Activated CD4-positive, CD25-positive, alpha-beta regulatory T cell (primary cell): ENCODE results near the gene ZDHHC14.
"Not testable (repeated sequence)": the region's sequence is repeated elsewhere in the genome, so short reads cannot be mapped to it uniquely, and the experiment has no call there.

Source experiments
- DNase-seq, 4 experiments: peaks; one replicate each; lab custom pipeline; 2025; lab: John Stamatoyannopoulos, UW

ZDHHC14 gene

DNA sequence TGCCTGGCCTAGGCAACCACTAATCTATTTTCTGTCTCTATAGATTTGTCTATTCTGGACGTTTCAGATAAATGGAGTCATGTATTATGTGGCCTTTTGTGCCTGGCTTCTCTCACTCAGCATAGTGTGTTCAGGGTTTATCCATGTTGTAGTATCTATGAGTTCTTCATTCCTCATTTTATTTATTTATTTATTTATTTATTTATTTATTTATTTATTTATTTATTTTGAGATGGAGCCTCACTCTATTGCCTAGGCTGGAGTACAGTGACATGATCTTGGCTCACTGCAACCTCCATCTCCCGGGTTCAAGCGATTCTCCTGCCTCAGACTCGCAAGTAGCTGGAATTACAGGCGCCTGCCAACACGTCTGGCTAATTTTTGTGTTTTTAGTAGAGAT, 86.3 kb downstream of the ZDHHC14 start:
- DNase-seq, result not testable (repeated sequence)

DNA sequence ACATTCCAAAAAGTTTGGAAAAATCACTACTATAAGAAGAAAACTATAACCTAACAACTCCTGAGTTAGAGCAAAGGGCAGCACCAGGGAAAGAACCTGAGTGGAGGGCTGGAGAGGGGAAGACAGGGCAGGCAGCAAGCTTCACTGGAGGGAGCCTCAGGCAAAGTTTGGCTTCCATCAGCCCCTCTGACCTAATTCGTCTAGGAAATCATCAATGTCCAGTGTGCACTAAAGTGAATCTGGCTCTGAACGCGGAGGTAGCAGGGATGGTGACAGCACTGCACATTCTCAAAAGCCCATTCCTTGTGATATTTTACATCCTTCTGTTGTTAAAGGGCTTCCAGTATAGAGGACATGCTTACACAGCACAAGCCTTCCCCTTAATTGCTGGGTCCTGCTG, 87.1 kb downstream of the ZDHHC14 start:
- no peak for DNase-seq

DNA sequence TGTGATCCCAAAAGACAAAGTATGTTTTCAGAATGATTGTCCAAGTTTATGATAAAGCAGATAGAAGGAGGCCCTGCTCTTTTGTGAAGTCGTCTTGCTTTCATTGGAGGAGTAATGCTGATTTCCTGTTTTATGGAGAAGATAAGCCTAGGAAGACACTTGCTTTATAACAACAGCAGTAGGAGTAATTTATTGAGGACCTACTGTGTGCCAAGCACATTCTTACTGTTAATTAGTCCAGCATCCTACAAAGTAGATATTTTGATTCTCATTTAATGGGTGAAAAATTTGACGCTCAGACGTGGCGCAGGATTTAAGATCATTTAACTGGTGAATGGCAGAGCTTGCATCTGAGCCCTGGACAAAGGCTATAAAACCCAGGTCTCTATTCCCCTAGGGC, 87.6 kb downstream of the ZDHHC14 start:
- DNase-seq, result no peak

DNA sequence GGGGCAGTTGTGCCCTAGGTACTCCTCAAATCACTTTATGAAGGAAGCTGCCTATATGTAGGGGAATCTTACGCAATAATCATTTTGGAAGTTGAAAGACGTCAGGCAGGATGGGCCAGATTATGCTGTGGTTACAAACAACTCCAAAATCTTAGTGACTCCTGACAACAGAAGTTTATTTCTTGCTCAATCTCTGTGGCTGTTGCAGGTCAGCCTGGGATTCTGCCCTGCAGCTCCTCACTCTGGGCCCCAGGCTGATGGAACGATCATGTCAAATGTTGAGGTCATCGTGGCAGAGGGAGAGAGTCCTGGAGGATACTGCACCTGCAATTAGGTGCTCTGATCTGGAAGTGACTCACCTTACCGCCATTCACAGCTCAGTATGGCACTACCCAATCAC, 88.4 kb downstream of the ZDHHC14 start:
- DNase-seq, result no peak

DNA sequence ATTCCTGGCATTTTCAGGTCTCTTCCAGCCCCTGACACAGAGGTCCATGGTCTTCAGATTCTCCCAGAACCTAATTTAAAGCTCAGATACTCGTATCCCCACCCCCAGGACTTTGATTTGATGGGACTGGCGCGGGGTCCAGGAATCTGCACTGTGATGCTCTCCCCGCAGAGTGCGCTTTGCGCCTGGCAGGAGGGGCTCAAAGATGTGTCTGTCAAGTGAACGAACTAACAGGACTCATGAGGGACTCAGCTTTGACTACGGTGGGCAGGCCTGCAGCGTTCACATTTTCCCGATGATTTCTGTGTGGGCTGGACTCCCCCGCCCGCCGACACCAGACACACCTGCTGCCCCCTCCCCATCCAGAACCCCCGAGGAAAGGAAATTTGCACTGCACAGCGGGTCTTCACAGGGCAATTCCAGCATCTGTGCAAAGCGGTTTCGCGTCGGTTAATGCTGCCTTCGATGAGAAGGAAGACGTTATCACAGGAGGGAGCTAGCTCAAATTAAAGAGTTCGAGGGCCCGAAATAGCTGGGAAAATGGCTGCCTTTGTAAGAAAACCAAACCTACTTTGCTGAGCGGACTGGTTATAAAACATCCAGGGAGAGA, 90.2 kb downstream of the ZDHHC14 start:
- no peak for DNase-seq

DNA sequence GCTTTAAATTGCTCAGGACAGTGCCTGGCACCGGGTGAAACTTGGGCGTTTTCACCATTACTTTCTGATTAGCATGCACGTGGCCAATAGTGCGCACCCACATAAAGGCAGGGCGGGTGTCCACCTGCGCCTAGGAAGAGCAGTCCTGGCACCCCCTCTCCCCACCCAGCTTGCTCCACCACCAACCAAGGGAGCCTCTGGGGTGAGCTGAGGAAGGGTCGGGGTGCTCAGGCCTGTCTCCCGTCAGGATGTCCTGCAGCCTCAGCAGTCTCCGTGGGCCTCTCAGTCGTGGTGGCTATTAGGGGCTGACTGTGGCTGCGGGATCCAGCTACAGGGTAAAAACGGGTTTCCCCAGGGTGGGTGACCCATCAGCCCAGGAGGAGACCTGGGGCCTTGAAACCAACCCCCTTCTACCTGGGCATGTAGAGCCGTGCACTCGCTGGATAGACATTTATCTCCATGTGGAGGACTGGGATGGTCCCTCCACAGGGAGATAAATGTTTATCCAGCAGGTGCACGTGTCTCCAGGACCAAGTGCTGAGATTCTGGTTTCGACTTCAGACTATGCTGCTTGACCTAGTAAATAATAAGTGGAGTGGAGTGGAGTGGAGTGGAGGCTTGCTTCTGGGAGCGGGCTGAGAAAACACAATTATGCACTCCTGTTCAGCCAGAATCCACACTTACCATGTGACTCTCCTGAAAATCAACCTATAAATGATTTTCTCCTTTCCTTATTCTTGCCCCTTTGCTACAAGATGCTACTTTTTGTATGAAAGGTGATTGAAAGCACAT, 91.1 kb downstream of the ZDHHC14 start:
- DNase-seq, result no peak

DNA sequence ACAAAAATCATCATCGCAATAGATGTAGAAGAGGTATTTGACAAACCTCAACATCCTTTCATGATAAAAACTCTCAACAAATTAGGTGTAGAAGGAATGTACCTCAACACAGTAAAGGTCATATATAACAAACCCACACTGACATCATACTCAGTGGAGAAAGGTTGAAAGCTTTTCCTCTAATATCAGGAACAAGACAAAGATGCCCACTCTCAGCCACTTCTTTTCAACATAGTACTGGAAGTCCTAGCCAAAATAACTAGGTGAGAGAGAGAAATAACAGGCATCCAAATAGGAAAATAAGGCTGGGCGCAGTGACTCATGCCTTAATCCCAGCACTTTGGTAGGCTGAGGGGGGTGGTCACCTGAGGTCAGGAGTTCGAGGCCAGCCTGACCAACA, 95.8 kb downstream of the ZDHHC14 start:
- no peak for DNase-seq

DNA sequence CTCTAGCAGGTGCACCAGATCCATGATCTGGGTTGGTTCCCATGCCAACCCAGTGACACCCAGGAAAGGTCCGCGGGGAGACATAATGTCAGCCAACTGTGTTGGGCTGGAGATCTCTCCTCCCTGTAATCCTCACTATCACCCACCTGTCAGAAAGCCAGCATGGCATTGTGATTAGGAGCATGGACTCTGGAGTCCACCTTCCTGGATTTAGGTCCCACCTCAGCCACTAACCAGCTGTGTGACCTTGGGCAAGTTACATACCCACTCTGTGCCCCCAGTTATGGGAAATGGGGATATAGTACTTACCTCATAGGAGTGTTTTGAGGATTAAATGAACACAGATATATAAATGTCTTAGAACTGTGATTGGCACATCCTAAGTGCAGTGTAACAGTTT, 97.9 kb downstream of the ZDHHC14 start:
- DNase-seq, result no peak

DNA sequence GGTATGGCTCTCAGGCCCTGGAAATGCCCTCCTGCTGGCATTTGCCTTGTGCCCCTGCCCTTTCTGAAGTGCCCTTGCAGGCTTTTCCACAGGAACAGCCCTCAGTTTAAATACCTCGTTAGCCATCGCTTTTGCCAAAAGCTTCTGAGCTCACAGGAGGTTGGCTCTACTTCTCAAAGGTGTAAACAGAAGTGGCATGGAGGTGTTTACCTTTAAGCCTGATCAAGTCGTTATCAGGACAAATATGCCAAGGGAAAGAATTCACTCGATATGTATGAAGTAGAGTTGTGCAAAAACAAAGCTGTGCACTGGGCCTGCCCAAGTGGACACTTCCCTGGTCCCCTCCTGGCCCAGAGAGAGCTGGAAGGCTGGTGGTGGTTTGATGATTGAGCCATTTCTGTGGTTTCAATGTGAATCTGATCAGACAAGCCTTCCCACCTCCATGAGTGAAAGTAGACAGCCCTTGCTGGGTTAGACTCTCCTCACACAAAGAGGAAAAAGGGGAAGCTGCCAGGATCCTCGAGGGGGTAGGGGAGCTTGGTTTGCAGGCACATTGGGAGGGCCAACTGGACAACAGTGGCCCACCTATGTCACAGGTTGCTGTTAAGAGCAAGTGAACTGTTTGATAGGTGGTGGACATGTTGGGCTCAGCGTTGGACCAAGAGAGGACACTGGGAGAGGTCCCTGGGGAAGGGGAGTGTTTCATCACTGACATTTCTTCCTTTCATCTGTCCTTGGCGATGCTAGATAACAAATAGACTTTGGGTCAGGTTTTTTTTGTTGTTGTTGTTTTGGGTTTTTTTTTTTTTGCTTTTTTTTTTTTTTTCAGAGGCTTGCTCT, 98.7 kb downstream of the ZDHHC14 start:
- no peak for DNase-seq

DNA sequence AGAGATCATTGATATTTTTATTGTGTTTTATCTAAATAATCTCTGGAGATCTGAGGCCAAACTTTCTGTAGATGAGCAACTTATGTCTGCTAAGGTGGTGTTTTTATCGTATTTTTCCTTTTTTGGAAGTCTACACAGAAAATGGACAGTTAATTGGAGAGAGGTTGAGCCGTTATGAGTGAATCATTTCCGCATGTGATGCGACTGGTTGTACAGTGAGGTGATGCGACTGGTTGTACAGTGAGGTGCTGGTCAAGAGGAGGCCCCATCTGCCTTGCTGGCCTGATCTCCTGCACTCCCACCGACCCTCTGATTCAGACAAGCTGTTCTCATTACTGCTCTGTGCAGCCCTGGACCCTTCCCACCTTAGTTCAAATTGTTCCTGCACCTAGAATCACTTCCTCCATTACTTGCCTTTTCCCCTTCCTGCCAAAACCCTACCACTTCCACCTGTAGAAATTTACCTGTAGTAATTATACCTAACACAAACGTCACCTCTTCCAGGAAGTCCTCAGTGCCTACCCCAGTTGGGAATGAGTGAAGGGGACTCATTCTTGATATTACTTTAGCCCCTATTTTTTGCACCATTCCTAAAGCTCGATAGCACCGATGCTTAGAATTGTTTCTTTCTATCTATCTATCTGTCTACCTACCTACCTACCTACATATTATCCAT, 100.3 kb downstream of the ZDHHC14 start:
- DNase-seq, result no peak

DNA sequence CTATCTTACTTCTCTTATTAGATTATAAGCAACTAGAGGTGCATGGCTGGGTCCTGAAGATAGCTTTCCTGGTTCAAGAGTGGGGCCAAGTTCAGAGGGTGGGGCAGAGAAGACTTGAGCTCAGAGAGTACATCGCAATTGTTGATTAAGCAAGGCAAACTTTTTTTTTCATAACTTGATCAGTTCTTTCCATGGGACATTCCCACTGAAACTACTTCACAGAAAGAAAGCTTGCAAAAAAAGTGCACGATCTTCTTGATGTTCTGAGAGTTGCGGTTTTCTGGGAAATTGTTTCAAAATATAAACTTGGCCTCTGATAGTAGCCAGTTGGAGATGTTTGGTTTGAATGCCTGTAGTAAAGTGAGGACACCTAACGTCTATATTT, 100.9 kb downstream of the ZDHHC14 start:
- DNase-seq, result no peak

DNA sequence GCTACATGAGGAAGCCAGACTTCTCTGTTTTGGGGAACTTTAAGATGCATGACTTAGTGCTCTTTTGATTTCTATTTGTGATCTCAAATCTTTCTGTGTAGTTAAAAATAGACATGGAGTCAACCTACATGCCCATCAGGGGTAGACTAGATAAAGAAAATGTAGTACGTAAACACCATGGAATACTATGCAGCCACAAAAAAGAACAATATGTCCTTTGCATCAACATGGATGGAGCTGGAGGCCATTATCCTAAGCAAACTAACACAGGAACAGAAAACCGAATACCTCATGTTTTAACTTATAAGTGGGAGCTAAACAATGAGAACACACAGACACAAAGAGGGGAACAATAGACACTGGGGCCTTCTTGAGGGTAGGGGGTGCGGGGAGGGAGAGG, 102.8 kb downstream of the ZDHHC14 start:
- DNase-seq, result no peak

DNA sequence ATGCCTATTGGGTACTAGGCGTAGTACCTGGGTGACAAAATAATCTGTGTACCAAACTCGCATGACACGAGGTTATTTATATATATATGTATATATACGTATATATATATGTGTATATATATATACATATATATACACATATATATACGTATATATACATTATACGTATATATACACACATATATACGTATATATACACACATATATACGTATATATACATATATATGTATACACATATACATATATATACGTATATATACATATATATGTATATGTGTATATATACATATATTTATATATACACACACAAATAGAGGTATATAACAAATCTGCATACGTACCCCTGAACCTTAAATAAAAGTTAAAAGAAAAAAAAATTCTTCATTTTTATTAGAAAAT, 103.2 kb downstream of the ZDHHC14 start:
- no peak for DNase-seq

DNA sequence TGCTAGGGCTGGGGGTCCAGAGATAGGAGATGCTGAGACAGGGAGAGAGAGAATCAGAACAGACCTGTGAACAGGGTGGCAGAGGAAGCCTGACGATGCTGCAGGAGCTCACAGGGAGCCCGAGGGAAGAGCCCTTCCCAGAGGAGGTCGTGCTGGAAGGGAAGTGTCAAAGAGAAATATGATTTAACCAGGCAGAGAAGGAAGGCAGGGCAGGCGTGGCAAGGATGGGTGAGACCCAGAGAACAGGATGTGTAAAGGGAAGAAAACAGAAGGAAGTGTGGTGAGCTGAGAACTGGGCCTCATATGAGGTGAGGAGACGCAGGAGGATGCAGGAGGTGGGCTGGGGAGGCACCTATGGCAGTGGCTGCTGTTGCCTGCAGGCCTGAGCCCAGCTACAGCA, 105.6 kb downstream of the ZDHHC14 start:
- DNase-seq, result no peak

DNA sequence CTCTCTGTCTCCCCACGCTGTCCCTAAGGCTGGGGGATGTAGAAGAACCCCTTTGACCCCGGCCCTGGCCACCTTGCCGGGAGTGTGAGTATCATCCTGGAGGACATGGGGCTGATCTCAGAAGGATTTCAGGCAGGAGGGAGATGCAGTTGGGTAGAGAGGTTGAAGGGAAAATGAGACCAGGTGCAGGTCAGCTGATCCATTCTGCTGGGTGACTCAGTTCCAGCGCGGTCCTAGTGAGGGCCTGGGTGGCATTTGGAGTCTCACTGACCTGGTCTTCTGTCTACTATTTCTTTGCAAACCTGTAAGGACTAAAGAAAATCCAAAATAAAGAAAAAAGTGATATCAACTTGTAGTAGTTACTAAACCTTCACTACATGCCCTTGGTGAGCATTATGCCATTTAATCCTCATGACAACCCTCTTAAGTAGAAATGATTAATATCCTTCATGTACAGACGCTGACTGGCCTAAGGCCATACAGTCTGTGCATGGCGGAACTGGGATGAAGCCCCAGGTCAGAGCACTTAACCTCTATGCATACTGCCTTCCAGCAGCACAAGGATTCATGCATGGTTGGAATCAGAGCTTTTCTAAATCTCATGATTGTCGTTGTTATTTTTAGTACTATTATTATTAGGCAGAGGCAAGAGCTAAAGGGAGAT, 106.3 kb downstream of the ZDHHC14 start:
- DNase-seq, result no peak

DNA sequence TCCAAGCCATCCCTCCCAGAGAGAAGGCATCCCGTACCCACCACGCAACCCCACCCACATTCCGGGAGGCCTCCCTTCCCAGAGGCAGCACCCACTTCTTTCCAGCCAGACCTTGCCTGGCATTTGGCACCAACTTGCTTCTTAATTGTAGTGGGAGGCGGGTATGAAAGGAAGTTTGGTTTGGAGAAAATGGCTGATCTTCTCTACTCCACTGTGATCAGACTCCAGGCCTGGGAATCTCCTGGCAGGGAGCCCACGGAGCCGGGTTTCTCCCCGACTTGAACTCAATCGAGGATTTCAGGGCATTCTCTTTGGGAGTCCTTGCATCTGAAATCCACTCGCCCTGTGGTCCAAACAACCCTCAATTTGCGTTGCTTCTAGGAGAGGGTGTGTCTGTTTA, 107.1 kb downstream of the ZDHHC14 start:
- no peak for DNase-seq

DNA sequence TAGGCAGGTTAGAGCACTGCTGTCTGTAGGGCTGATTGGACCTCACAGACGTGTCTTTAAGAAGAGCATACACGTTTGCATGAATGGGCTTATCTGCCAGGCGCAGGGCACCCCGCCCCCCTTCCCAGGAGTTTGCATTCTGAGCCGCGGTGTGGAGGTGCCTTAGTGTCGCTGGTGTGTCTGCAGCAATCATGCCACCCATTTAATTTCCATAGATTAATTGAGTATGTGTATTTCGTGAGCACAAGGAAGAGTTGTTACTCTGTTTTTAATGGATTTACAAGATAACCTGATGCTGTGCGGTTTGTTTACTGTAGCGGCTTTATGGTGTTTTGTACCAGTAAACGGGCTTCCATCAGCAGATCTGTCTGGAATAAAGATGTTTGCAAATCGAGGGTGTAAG, 107.7 kb downstream of the ZDHHC14 start:
- DNase-seq, result no peak

DNA sequence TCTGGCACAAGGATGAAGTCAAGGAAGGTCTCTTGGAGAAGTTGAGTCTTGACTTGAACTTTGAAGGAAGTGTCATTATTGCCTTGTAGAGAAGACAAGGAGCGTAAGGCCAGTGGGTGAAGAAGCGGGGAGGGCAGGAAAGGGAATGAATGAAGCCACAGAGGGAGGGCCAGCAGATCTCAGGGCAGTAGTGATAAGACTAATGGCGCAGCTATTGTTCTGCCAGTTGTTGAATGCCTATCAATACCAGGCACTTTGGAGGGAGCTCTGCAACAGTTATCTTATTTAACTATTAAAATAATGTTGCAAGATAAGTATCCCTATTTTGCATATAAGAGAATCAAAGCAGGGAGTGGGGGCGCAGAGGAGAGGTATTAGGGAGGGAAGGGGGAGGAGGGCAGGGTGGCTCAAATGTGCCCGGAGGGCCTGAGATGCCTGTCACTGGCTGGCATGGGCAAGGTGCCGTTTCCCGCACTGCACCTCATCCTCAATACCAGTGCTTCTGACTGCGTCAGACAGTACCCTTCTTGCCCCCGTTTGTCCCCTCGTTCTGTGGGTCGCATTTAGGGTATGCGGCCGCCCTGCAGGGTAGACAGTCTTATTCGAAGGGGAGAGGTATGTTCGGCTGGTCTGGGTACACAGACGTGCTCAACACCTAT, 109.8 kb downstream of the ZDHHC14 start:
- no peak for DNase-seq

DNA sequence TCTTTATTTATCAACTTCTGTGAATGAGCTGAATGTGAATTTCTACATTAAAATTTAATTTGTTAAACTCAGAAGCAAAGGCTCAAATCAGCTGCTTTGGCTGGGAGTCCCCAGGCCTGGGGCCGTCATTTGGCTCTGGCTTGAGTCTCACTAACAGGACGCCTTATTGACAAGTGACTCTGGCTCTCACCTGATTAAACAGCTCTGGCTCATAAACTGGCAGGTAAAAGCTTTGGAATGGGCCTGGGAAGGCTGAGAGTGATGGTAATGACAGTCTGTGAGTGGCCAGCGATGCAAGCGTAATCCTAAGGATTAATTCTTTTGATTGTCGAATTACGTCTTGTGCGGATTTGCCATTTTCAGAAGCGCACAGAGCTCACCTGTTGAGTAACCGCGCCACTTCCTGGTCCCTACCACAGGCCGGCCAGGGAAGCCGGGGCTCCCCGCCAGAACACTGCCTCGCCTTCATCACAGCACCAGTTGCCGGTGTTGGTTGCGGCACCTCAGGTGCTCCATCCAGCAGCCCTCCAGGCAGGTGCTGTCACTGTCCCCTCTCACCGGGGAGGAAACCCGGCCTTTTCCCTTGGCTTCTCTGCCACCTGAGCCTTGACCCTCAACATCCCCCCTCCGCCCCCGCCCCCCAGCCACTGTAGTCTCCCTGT, 110.7 kb downstream of the ZDHHC14 start:
- no peak for DNase-seq

DNA sequence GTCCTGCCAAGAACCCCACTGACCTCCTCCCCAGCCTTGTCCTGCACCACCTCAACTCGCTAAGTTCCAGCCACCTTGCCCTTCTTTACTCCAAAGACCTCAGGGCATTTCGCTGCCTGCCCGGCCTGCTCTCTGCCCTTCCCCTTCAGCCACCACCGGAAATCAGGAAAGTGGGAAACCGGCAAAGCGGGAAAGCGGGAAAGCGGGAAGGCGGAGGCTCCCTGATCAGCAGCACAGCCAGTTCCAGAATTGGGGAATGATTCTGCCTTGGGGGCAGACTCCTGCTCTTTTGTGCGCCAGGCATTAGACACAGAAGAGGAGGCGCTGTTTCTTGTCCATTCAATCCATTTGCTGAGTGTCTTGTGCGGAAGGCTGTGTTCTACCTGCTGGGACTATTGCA, 111.3 kb downstream of the ZDHHC14 start:
- no peak for DNase-seq

DNA sequence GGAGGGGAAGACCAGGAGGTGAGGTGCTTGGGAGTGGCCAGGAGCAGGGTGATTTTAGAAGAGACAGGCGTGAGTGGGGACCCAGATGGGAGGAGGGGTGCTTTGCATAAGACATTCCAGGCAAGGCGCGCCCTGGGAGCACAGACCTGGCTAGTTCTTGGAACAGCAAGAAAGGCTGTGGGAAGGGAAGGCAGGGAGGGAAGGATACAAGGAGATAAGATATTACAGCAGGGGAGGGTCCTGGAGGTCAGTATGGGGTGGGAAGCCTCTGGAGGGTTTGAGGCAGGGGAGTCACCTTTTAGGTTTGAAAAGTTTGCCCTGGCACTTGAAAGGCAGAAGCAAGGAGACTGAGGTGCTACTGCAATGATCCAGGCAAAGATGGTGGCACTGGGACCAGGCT, 111.8 kb downstream of the ZDHHC14 start:
- DNase-seq, result no peak
